GM21717 (cell line): ENCODE results near the gene HAUS1.

Experiments used
- ATAC-seq: cut with Tn5 transposase; IDR thresholded peaks from one replicate; pipeline ENCODE4 v1.9.1; 2021; ENCODE audit warnings: mild to moderate bottlenecking, moderate library complexity; ENCODE audit not compliant: unreplicated experiment

Gene HAUS1, protein sequence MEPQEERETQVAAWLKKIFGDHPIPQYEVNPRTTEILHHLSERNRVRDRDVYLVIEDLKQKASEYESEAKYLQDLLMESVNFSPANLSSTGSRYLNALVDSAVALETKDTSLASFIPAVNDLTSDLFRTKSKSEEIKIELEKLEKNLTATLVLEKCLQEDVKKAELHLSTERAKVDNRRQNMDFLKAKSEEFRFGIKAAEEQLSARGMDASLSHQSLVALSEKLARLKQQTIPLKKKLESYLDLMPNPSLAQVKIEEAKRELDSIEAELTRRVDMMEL

DNA sequence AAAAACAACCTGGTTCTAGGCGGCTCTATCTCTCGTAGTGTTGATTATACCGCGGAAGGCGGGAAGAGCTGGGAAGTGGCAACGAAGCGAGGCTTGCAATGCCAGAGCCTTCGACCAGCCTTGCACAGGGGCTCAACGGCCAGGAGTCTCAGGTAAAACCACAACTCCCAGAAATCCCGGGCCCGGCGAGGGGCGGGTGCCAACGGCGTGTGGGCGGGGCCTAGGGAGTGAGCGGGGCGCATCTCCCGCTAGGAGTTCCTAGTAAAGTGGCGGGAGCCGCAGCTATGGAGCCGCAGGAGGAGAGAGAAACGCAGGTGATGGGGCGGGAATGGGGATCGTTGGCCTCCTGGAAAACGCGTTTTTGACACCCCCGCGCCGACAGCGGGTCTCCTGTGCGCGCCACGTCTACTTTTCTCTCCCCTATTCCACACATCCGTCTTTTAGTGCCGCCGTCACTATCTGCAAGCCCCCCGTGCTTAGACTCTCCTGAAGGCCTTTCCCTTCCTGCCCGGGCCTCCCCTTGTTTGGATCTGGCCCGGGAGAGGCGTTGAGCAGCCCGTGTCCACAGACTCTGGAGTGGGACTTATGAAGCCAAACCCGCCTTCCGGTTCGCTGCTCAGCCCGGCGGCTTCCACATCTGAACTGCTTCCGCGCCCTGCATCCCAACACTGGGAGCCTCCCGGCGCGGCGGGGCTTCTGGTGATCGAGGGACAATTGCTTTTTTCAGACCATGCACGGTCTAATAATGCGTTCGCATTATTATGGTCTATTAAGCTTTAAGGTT lies at the start of gene HAUS1:
HAUS1 (plus strand) TSS at position 258 of the 784 bp plus-strand sequence; CDS start at position 285, 27 bp downstream.
- peak; percentile 92 for ATAC-seq

DNA sequence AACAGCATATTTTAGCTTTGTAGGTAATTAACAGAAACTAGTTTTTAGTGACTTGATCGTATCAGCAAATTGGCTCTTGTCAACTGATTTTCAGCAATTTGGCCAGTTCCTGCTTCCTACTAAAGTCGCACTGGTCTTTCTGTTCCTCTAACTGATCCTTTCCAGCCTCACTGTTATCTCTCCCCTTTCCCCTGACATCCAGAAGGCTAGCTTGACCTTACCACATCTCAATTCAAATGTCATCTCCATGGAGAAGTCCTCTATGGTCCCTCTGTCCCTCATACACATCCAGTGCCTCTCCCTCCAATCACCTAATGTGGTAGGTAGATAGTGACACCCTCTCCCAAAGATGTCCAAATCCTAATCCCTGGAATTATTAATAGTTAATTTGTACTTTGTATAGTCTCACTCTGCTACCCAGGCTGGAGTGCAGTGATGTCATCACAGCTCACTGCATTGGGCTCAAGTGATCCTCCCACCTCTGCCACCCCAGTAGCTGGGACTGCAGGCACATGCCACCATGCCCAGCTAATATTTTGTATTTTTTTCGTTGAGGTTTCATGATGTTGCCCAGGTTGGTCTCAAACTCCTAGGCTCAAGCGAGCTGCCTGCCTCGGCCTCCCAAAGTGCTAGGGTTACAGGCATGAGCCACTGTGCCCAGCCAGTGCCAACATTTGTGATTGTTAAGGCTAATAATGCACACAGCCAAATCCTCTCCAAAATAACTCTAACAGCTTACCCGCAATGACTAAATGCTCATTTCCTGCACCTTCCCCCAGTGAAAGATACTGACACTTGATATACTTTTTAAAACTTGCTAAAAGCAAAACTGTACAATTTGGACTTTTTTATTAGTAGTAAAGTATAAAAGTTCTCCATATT lies 49.0 kb upstream of the HAUS1 start:
- ATAC-seq = no peak

DNA sequence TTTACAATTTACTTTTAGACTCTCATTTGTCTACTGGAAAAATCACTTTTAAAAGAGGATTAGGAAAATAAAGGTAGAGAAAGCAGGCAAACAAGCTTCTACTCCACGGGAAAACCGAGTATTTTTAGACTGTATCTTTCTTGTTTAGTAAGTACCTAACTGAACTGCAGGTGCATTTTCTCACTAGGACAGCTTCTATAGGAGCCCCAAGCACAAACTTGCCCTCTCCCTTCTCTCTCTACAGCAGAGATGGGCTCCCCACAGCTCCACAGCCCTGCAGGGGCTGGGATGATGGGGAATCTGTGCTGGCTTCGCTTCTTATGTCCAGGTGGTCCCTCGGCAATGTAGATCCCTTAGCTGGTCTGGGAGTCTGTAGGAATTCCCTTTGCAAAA lies 48.4 kb upstream of the HAUS1 start:
- no peak for ATAC-seq

DNA sequence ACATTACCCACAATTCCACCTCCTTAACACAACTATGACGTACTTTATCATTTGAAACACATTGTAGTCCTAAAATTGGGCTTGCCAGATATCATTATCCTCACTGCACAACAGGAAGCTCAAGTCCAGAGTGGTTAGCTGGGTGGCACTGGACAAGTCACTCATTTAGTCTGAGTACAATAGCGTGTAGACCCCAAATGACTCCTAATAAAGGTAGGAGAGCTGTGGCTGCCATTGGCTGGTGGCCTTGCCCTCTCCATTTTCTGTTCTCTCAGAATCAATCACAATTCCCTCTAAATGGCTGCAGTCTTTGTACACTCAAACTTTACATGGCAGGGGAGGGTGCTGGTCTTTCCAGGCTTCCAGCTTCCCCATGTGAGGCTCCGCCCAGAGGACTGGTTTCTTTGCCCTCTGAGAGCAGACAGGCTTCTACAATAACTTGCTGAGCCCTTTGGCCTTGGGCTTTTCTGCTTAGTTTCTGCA lies 43.8 kb upstream of the HAUS1 start:
- no peak for ATAC-seq

DNA sequence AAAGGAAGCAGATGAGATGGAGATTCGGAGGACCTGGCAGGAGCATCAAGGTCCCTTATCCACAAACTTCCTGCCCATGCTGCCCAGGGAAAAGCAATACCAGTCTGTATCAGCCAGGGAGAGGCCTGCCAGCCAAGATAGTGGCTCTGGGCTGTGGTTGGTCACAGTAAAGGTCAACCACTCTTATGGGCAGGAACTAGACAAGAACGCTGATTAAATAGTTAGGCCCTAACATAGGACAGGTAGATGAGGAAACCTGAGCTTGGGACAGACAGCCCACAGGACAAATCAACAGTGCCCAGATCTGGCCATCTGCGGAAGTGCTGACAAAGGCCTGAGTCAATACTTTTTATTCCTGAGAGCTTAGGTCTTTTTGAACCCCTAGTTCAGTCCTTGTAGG lies 42.8 kb upstream of the HAUS1 start:
- ATAC-seq = no peak

DNA sequence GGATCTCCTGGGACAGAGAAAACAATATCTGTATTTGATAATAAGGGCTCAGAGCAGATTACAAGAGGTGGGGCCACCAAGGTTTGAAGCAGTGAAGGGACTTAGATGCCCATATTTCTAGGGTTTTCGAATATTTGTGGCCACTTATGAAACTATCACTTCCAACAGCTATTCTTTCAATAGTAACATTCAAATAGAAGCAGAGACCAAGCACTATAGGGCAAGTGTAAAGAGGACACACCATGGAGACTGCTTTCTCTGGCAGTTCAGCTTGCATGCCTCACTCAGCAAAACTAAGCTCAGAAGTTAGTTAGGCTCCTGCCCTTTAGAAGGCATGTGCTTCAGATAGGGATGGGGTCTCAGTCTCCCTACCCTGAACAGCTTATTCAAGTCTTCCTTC lies 42.4 kb upstream of the HAUS1 start:
- ATAC-seq = no peak

DNA sequence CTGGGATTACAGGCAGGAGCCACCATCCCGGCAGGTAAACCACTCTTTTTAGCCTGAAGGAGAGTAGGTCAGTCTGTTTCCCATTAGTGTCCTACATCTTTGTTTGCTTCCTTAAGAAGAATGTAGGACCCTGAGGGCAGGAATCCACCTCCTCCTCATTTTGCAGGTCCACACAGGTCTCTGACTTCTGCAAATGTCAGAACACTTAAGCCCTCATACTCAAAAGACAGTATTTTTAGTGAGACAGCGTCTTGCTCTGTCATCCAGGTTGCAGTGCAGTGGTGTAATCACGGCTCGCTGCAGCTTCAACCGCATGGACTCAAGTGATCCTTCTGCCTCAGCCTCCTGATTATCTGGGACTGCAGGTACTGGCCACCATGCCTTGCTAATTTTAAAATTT lies 41.4 kb upstream of the HAUS1 start:
- no peak for ATAC-seq

DNA sequence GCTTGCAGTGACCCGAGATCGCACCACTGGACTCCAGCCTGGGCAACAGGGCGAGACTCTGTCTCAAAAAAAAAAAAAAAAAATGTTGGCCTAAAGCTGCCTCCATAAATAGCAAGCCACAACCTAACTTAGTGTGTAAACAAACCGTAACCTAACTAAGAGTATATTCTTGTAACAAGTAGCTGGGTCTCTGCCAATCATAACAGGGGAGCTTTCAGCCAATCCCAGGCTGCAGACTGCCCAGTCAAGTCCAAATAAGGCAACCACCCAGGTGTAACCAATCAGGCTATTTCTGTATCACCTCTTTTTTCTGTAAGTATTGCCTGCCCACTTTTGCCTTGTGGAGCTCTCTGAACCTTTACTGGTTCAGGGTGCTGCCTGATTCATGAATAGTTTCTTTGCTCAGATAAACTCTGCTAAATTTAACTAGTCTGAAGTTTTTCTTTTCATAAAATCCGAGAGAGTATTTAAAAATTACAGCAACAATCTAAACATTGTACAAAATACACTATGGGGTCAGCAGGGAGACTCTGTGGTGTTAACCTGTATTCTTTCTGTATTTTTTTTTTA lies 36.7 kb upstream of the HAUS1 start:
- ATAC-seq = no peak

DNA sequence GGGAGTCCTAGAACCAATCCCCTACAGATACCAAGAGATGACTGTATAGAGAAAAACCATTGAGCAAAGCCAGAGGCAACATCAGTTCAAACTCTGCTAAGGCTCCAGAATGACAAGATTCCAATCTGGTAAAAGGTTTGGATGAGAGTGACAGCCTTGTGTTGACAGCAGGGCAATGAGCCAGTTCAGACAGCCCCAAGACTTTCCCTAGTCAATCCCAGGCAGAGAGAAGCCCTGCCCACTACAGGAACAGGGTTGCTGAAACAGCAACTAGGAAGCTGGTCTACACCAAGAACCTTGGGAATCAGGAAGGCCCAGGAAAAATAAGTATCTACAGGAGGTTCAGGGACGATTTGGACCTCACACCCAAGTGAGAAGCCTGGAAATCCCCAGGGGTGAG lies 35.4 kb upstream of the HAUS1 start:
- ATAC-seq = no peak

DNA sequence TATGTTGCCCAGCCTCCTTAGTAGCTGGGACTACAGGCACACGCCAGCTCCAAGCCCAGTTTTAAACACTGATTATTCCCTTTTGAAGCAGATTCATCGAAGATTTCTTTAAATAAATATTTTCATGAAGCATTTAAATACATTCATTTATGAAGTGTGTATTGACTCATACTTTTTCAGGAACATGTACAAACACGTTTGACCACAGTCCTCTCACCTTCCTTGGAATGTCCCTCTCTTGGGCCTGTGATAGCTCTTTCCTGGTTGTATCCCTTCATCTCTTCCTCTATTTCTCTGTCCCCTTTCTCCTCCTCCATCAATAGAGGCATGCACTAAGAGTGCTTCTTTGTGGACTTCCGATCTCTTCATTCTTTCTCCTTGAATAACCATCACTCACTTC lies 34.7 kb upstream of the HAUS1 start:
- no peak for ATAC-seq

DNA sequence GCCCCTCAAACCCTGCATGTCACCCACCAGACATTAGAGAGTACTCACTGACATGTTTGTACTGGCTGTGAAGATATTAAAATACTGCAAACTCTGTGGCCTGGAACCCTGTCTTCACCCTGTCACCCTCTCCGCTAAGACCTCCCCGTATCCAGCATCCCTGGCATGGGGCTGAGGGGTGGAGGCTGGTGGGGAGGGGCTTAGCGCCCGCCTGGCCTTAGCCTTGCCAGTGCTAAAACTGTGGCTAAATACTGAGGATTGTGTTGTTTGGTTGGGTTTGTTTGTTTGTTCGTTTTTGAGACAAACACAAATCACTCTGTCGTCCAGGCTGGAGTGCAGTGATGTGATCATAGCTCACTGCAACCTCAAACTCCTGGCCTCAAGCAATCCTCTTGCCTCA lies 34.0 kb upstream of the HAUS1 start:
- ATAC-seq = no peak

DNA sequence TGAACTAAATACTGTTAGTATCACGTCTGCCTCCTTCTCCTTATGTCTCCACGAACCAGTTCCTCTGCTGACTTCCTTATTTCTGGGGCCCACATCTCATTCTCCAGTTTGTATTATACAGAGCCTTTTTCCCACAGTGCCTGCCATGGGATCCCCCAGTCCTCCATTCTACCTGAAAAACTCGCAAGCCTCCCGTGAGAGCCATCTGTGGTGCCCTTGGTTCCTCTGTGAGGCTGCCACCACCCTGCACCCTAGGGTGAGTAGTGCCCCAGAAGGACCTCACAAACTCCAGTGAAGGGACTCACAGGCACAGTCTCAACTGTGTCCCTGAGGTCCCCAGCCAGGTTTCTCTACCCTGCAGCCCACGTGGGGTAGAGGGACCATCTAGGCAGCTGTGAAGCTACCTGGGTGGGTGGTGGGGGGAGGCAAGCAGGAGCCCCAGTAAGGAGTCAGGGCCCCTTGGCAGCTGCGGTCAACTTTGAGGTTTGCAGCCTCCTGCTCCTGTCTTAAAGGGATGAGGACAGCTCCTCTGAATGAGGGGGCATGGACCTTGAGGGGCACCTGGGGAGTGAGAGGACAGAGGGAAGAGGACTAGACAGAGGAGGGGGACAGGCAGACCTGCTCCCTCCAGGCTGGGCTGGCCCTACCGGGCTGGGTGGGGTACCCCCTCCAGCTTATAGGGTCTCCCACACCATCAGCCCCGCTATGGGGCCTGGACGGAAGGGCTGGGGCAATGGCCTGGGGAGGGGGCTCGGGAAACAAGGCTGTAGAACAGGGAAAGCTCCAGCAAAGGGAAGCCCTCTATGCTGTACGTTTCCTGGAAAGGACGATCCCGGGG lies 33.2 kb upstream of the HAUS1 start:
- no peak for ATAC-seq

DNA sequence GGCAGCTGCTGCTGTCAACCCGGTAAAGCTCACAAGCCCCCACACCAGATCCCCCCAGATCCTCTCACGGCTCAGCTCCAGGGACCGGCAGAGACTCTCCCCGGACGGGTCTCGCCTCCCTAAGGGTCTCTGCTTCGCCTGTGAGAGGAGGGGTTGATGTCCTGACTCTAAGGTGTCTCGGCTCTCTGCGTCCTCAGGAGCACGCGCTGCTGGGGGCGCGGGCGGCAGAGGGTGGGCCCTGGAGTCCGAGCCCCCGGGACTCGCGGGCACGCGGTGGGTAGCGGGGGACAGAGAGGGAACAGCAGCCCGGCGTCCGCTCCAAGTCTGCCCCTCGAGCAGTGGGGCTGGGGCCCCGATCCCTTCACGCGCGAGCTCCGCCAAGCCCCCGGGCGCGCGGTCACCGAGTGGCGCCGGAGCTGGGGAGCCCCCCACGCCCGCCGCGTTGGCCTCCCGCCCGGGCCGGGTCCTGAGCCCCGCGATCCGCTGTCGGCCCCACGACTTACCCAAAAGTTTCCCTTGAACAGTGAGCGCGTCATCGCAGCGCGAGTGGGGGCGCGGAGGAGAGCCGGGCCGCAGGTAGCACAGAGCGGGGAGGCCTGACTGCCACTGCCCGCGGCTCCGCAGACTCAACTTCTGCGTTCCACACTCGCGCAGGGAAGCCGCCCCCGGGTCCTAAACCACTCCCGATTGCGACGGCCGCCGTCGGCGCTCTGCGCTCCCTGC lies 32.4 kb upstream of the HAUS1 start, which contains the start of gene PSTPIP2:
PSTPIP2 (minus strand) TSS at position 608 of the 723 bp plus-strand sequence; CDS start at position 536, 72 bp downstream.
- ATAC-seq = no peak

DNA sequence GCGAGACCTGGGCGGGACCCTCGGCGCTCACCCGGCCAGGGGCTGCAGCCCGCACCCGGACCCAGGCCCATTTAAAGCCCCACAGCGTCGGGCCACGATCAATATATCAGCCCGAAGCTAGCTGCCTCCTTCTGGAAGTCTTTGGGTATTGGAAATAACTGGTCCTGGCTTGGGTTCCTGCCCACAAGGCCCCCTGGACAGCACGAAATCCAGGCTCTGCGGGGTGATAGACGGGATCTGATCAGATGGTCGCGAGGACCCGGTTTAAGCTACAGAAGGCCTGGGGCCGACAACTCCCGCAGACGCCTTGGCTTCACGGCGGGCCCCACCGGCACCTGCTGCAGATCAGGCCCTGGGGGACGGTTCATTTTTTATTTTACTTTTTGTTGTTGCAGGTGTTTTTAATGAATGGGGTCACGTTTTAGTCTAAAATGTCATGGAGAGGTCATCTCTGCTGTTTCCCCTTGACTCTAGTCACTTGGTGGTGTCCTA lies 31.8 kb upstream of the HAUS1 start:
- no peak for ATAC-seq

DNA sequence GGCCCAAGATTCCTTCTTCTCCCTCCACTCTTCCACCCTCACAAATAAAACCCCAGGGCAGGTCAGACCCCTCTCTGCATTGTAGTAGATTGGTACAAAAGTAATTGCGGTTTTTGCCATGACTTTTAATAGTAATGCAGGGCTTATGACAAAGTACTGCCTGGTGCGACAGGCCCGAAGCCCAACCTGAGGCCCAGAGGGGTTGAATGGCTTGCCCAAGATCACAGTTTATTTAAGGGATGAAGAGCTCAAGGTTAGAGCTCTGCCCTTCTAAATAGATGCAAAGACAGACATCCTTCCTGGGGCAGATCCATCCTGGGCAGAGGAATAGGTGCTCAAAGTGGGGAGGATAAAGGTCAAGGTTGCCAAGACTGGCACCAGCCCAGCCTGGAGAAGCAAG lies 31.2 kb upstream of the HAUS1 start:
- ATAC-seq = no peak

DNA sequence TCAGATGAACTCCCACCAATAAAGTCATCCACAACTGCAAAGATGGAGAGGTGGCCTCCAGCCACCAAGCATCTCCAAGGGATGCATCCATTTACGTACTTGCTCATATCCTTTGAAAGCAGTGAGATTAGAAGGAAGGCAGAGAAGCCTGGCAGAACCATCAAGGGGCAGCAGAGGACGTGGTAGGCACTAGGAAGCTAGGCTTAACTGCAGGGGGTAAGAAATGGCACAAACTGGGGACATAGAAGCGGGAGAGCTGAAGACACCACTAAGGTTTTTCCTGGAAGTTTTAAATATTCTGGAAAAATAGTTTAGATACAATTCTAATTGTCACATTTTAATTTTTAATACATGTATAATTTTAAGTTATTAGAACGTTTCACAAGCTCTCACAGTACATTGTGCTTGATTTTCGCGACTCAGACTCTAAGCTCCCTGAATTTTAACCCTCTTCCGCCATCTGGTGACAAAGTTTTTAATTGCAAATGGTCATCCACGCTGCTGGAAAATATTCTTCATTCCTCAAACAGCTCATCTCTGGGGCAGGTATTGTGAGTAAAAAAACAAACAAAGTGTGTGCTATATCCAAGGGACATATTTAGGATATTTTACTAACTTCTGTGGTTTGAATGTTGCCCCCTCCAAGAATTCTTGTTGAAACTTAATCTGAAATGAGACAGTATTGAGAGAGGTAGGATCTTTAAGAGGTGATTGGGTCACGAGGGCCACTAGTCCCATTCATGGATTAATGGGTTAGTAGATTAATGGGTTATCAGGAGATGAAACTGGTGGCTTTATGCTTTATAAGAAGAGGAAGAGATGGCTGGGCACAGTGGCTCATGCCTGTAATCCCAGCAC lies 30.5 kb upstream of the HAUS1 start:
- no peak for ATAC-seq

DNA sequence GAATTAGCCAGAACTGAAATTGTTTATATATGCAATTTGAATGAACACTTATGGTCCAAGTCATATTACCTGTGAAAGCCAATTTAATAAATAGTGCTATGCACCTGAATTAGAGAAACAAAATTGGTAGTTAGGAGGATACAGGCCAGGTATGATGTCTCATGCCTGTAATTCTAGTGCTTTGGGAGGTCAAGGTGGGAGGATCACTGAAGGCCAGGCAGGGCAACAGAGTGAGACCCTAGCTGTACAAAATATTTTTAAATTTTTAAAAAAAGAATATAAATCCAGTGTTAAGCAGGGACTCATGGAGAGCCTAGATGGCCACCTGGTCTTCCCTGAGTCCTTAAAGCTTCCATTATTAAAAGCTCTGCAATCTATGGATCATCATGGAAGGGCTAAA lies 24.8 kb upstream of the HAUS1 start:
- no peak for ATAC-seq

DNA sequence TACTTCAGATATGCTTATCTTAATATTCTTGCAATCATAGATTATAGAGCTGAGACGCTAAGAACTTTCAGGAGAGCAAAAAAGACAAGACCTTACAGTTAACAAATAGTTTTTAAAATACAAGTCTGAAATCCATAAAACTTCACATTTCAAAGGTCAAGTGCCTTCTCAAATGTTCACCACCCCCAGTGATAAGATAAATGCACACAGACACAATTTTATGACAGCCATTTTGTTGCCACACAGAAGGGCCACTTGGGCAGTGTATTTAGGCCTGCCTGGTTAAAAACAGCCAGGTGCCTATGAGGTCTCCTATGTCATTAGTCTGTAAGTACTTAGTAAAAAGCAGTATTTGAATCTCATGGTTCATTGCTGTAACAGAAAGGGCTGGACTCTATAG lies 24.0 kb upstream of the HAUS1 start:
- no peak for ATAC-seq
